ENCODE measurements around the gene CA5A.
"Not testable (repeated sequence)": the region's sequence is repeated elsewhere in the genome, so short reads cannot be mapped to it uniquely, and the experiment has no call there.

GRCh38 chr16:87911106-87911763, 25.1 kb downstream of the CA5A start:
- TF ChIP-seq CTCF (IDR thresholded peaks at IDR 0.05; ENCODE audit: low read depth, low read length); EZH2phosphoT487 (IDR thresholded peaks at IDR 0.05; ENCODE audit: low read depth): not testable (repeated sequence)

Data from OCI-LY3 (cell line).